SKM-1 (cell line): ENCODE results near the gene ILDR1.

Experiments
- DNase-seq: peaks from one replicate; lab custom pipeline; 2025; ENCODE audit not compliant: unreplicated experiment; lab: John Stamatoyannopoulos, UW

ILDR1 gene

DNA sequence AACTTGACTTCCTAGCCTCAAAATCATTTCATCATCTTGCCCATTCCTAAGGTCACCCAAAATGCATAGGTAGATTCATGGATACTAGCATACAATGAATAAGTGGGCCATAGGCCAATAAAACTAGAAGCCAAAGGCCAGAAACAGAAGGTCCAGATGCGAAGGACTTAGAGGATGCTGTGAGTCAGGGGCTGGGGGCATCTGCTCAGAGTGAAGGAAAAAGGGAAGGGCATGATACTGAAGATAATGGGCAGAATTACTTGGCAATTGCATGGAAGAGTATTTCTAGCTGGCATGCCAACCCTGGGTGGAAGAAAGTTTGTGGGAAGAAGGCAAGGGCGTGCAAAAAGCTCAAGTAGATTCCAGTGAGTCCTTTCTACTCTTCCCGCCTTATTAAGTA, 27.5 kb downstream of the ILDR1 start:
- no peak for DNase-seq

DNA sequence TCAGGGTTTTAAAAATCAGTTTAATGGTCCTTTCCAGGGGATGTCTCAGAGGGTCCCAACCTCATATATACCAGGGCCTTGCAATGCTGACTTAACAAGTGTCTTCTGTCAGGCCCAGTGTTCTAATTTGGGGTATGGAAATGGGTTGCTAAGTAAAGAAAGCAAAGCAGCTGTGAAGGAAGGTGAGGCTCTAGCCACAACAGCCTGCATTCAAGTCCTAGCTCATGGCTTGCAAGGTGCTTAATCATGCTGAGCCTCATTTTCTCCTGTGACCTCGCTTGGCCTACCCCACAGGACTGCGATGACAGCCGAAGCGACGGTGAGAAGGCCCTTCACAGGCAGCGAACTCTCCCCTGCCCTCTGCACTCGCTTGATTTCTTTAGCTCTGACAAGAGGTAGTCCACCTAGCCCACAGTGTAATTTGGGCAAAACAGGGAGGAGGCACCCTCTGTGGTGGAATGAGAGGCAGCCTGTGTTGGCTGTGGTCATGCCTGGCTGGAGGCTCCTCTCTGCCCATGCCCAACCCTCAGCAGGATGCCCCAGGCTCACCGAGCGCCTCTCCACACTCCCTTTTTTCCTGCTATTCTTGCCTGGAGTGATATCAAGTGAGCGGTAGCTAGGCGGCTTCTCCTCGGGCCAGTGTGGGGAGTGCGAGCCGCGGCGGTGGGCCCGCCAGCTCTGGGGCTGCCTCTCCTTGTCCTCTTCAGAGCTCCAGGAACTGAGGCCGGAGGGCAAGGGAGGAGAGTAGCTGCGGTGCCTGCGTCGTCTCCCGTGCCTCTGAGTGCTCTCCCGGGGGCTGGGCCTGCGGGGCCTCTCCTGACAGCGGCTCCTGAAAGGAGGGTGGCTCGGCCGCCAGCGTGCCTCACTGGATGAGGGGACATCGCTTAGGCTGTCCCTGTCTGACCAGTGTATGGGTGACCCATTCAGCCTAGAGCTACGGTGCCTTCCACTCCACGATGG, 29.2 kb downstream of the ILDR1 start:
- no peak for DNase-seq

DNA sequence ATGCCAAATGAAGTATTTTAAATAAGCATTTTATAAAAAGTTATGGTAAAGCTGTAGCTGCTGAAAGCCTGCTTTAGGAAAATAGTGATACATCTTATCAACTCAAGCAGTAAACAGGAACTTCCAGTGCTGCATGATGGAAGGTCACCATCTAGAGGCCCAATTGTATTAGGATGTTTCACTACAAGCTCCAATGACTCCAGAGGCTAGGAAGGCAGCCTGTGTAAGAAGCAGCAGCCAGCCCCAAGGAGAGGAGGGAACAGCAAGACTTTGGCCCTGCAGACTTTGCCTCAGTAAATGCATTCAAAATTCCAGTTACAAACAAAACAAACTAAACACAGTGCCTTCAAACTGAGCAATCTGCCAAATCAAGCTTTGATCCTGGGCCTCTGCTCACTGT, 32.1 kb downstream of the ILDR1 start:
- DNase-seq = no peak

DNA sequence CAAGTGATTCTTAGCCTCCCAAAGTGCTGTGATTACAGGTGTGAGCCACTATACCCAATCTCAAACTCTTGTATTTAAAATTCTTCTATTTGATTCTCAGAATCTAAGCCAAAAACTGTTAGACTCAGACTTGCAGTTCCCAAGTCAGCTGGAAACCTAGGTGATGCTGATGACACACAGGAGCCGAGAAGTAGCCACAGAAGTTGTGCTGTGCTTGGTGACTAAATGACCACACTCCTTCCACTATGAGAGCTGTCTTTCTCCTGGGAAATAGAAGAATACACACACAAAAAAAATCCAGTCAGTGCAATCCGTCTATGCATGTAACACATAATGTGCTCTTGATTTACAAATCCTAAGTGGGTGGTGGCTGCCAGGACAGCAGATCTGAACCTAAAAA, 33.9 kb downstream of the ILDR1 start:
- DNase-seq = no peak

DNA sequence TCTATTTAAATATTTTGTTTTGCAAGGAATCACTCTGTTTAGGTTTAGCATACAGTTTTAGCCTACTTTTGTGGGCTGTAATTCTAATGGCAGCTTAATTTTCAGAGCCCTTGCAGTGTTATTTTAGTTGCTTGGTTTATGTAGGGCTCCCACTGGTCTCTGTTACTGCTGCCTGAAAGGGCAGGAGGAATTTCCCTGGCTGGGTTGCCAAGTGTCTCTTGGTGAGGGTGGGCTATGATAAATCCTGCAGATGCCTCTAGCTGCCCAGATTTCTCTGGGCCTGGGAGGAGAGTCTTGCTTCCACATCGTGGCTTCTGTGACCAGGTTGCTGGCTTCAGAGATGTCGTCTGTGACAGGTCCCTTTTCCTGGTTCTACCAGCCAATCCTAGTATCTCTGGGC, 36.2 kb downstream of the ILDR1 start:
- no peak for DNase-seq

DNA sequence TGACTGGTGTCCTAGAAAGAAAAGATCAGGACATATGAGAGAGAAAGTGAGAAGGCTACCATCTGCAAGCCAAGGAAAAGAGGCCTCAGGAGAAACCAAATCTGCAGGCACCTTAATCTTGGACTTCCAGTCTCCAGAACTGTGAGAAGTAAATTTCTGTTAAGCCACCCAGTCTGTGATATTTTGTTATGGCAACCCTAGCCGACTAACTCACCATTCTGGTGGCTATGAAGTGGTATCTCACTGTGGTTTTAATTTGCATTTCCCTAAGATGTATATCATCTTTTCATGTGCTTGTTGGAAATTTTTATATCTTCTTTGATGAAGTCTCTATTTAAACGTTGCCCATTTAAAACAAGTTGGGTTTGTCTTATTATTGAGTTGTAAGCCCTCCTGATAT, 40.6 kb downstream of the ILDR1 start:
- DNase-seq = no peak

DNA sequence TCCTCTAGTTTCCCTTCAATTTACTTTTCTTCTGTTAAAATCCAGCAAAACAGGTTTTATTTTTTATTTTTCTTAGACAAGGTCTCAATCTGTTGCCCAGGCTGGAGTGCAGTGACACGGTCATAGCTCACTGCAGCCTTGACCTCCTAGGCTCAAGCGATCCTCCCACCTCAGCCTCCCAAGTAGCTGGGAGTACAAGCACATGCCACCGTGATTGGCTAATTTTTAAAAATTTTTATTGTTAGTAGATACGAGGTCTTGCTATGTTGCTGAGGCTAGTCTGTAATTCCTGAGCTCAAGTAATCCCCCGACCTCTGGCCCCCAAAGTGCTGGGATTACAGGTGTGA, 41.6 kb downstream of the ILDR1 start:
- DNase-seq = no peak

DNA sequence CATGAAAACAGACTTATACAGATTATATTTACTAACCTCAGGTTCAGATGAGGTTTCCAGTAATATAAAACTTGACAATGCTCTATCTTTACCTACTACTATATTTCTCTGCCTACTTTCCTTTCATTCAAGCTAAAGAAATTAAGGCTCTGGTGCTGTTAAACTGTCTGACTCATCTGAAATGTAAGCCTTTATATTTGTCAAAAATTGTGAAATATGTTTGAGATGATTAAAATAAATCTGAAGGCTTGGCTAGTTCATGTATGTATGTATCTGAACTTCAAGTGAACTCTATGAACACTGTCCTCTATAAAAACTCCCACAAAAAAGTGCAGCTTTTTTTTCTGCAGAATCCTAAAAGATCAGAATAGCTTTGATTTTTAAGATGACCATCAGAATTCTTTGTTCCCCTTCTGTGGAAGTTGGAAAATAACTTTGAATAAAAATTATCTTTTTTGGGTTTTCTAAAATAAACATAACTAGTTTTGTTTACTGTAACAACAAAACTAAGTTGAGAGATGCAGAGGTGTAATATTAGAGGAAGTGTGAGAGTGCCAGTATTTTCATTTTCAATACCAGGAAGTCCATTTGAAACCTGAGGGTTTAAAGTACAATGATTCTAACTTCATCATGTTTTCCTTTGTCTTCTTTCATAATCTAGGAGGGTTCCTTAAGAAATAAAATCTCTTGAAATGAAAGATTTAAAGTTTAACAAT, 42.2 kb downstream of the ILDR1 start:
- no peak for DNase-seq

DNA sequence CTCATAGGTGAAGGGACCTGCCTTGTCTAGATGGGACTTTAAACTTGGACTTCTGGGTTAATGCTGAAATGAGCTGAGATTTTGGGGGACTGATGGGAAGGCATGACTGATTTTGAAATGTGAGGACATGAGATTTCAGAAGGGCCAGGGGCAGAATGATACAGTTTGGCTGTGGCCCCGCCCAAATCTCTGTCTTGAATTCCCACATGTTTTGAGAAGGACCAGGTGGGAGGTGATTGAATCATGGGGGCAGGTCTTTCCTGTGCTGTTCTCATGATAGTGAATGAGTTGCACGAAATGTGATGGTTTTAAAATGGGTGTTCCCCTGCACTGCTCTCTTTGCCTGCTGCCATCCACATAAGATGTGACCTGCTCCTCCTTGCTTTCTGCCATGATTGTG, 42.8 kb downstream of the ILDR1 start:
- DNase-seq = no peak

DNA sequence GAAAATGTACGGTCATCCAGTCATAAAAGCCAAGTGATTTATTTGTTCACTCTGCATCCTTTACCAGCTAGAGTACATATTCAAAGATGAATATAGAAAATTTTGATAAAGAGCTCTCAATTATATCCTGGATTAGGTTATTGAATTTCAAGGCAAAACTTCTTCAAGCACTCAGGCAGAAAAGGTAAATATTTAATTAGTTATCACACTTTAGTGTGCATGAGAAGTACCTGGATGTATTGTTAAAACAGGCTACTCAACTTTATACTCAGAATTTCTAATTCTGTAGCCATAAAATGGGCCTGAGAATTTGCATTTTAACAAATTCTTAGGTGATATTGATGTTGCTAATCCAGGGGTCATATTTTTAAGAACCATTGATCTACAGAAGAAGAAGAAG, 45.3 kb downstream of the ILDR1 start:
- DNase-seq = no peak

DNA sequence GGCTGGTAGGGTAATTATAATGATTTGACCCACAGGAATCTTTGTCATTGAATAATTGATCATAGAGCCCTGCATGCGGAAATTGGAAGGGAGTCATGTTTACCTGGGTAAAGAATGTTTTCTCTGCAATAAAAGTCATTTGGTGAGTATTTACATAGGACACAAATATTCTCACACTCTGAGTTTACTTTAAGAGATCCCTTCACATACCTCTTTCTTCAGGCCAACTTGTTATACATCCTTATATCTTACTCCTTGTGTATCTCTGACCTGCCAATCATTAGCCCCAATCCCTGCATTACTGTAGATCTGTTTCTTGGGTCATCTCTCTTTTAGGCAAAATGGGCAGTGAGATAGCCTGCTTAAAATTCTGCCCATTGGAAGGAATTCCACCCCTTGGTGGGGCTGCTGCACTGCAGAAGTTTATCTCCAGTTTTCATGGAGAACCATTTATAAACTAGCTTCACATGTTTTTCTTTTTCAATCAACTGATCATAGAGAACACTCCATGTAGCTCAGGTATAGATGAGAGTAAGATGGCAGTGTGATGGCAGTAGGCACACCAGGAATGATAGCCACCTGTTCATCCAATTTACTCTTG, 46.2 kb downstream of the ILDR1 start:
- DNase-seq = no peak

DNA sequence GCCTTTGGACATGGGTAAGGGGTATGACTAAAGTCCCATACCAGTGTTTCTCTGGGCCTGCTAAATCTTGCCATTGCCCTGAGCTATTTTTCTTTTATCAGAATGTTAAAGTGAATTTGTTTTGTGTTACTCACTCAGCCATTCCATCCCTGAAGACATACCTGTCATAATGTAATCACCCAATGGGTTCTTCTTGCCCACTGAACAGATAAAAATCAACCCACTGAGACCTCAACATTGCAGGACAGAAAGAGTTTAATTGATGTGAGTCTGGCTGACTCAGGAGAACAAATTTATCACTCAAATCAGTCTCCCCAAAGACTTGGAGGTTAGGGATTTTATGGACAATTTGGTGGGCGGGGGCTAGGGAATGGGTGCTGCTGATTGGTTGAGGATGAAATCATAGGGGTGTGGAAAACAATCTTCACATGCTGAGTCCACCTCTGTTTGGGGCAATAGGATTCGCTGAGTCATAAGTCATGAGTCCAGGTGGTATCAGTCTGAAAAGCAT, 47.4 kb downstream of the ILDR1 start:
- DNase-seq = no peak

DNA sequence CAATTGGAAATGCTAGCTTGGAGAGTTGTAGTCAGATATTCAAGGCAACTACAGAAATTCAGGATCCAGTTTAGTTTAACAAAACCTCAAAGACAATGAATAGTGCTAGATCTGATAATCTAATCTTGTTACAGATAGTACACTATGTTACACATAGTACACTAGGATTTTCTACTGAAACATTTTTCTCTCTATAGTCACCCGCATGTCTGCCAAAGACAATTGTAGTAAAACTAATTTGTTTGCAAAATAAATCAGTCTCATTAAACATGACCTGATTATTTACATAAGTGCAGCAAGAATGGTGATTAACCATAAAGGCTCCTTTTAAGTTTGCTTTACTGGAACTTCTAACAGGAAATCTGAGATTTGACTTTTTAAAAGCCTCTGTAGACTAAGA, 52.0 kb downstream of the ILDR1 start:
- no peak for DNase-seq

DNA sequence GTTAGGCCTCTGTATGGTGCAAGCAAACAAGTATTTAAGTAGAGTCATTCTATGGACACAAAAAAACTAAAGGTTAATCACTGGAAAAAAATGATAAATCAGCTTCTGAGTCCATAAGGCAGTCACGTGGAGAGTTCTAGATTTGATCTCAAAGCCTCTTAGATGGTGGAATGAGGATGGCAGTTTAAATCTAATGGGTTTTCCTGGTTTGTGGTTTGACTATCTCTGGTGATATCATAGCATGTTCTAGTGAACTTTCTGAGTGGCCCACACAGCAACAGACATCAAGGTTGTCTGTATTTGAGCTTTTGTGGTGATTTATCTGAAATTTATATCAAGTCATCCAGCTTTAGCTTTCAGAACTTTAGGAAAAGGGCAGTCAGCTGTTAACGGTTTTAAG, 52.4 kb downstream of the ILDR1 start:
- DNase-seq = no peak

DNA sequence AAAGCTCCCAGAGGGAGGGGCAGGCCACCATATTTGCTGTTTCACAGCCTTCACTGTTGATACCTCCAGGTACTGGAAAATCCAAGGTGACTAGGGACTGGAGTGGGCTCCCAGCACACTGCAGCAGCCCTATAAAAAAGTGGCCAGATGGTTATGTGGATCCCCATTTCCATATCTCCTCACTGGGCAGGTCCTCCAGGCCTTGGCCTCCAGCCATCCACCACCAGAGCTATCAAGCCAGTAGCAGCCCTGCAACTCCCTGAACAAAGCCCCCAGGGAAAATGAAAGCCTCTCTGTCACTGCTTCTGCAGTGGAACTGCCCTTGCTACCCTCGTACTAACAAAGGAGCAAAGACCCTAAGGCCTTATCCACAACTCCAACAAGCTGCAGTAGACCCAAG, 58.4 kb downstream of the ILDR1 start:
- no peak for DNase-seq

DNA sequence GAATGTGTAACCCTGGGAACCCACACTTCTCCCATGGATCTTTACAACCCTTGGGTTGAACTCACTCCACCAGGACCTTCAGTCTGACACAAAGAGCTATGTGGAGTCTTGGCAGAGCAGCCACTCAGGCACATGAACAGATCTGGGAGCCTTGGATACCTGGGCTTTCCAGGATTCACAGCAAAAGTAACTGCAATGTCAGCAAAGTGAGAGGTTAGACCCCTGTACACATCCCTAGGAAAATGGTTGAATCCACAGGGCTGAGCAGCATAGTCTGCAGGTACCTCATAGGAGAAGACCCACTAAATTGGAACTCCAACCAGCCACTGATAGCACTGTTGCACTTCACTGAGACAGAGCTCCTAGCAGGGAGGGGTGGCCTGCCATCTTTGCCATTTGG, 59.6 kb downstream of the ILDR1 start:
- DNase-seq = no peak

DNA sequence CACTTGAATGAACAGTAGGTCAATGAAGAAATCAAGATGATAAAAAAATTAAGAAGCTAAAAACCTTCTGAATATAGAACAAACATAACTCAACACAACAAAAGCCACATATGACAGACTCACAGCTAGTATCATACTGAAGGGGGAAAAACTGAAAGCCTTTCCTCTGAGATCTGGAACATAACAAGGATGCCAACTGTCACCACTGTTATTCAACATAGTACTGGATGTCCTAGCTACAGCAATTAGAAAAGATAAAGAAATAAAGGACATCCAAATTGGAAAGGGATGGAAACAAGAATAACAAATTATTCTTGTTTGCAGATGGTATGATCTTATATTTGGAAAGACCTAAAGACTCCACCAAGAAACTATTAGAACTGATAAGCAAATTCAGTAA, 60.8 kb downstream of the ILDR1 start:
- DNase-seq = no peak

DNA sequence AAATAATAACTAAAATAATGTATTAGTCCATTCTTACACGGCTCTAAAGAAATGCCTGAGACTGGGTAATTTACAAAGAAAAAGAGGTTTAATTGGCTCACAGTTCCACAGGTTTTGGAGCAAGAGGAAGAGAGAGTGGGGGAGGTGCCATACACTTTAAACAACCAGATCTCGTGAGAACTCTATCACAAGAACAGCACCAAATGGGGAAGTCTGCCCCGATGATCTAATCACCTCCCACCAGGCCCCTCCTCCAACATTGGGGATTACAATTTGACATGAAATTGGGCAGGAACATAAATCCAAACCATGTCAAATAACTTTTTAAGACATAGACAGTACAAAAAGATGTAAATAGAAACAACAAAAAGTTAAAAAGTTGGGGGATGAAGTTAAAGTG, 63.2 kb downstream of the ILDR1 start:
- no peak for DNase-seq

DNA sequence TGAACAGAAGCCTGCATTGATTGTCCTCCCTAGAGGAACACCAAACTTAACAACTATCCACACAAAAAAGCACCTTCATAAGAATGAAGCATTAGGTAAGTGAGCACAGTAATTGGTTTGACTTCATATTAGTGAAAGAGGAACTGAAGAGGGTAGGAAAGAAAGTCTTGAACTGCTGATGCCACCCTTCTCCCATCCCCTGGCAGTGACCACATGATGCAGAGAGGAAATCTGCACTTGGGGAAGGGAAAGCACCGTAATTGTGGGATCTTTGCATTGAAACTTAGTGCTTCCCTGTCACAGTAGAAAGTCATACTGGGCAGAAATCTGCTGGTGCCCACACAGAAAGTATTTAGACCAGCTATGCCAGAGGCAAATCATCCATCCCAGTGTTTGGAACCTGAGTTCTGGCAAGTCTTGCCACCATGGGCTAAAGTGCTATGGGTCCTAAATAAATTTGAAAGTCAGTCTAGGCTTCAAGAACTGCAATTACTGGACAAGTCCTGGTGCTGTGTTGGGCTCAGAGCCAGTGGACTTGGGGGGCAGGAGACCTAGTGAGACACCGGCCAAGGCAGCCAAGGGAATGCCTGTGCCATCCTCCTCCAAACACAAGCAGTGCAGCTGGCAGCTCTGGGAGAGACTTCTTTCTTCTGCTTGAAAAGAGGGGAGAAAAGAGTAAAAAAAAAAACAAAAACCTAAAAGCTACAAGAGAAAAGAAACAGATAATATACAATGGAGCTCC, 64.2 kb downstream of the ILDR1 start:
- no peak for DNase-seq

DNA sequence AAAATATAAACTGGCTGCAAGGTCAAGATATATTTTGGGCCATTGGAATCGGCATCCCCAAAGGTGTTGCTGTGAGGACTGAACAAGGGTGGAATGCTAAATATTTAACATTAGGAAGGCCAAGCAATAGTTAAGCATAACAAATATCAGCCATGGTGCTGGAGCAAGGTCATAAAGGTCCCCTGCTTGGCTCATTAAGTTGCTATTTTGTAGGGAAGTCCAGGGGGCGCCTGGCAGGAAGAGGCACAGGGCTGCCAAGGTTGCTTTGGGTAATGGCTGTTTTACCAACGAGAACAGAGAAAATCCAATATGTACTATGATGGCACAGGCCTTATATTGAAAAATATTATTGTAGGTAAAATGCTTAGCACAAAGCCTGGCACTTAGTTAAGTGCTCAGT, 65.7 kb downstream of the ILDR1 start:
- no peak for DNase-seq

DNA sequence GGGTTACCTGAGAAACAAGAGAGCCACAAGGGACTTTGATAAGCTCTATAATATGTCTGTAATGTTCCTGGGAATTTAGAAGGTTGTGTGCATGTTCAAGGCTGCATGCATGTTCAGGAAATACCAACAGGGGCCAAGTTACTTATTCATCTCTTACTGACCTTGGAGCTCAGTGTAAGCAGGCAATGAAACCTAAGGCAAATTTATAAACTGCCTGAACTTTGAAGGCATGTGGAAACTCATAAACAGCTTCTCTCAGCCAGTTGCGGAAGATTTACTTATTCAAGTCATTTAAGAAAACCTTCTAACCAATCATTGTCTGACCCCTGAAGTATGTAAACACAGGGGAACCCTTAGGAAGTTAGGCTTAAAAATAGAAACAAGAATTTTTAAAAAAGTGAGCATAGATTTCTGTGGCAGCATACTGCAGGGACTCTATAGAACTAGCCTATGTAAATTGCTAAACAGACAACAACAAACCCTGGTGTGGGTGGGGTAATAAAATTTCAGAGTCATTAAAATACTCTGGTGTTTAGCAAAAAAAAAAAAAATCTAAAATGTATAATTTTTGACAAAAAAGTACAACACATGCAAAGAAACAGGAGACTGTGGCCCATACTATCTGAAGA, 70.6 kb downstream of the ILDR1 start:
- DNase-seq = no peak
